Skeletal muscle cell (primary cell): ENCODE results near the gene DHTKD1.
A peak's percentile ranks its signal among the peaks of the same experiment; 100 is the strongest.

Experiments
- DNase-seq: peaks from one replicate; pipeline ENCODE4 v3.0.0-alpha.2; 2010; ENCODE audit warnings: low read depth
- H3K4me3 ChIP-seq: 2 replicates; pipeline ENCODE4 v1.5.1; 2011; ENCODE audit warnings: low read depth, mild to moderate bottlenecking, control low read depth, low read length, moderate library complexity

DHTKD1 gene

GRCh38 chr10:12068449-12069269 lies at the start of gene DHTKD1:
DHTKD1 (plus strand) TSS chr10:12068954; CDS start chr10:12069034, 80 bp downstream.
- DNase-seq = peak; percentile 91
- H3K4me3 ChIP-seq = peak within 1 kb of the TSS; percentile 87

GRCh38 chr10:12019283-12019971 lies 49.3 kb upstream of the DHTKD1 start:
- no peak overlapping the region for H3K4me3 ChIP-seq
- DNase-seq = no peak

GRCh38 chr10:12020574-12020973 lies 48.2 kb upstream of the DHTKD1 start:
- DNase-seq = no peak
- H3K4me3 ChIP-seq = no peak overlapping the region

GRCh38 chr10:12022580-12023257 lies 46.0 kb upstream of the DHTKD1 start:
- no peak for DNase-seq

GRCh38 chr10:12025591-12025990 lies 43.2 kb upstream of the DHTKD1 start:
- DNase-seq = no peak
- no peak overlapping the region for H3K4me3 ChIP-seq

More at GRCh38 chr10:12022580-12023257, 46.0 kb upstream of the DHTKD1 start:
- H3K4me3 ChIP-seq = no peak overlapping the region

GRCh38 chr10:12027539-12027938 lies 41.2 kb upstream of the DHTKD1 start:
- no peak overlapping the region for H3K4me3 ChIP-seq
- DNase-seq = no peak

- H3K4me3 ChIP-seq = no peak overlapping the region
- no peak for DNase-seq
Measured at GRCh38 chr10:12031404-12031803, 37.4 kb upstream of the DHTKD1 start.

- no peak for DNase-seq
Measured at GRCh38 chr10:12036073-12036655, 32.6 kb upstream of the DHTKD1 start.

GRCh38 chr10:12041766-12042408 lies 26.9 kb upstream of the DHTKD1 start:
- DNase-seq = no peak
- peak overlapping the region; percentile 98 for H3K4me3 ChIP-seq

More at GRCh38 chr10:12036073-12036655, 32.6 kb upstream of the DHTKD1 start:
- H3K4me3 ChIP-seq = no peak overlapping the region

- H3K4me3 ChIP-seq = peak overlapping the region; percentile 98
- DNase-seq = no peak
Measured at GRCh38 chr10:12042409-12042796, 26.4 kb upstream of the DHTKD1 start.

- peak within 1 kb of the TSS; percentile 98 for H3K4me3 ChIP-seq
- peak; percentile 96 for DNase-seq
Measured at GRCh38 chr10:12042797-12043651, 25.7 kb upstream of the DHTKD1 start, which contains the start of gene UPF2. UPF2 (minus strand) TSS chr10:12042809; CDS start chr10:12035423, 7,386 bp downstream.

- DNase-seq = no peak
Measured at GRCh38 chr10:12045596-12045995, 23.2 kb upstream of the DHTKD1 start.

GRCh38 chr10:12048547-12048946 lies 20.2 kb upstream of the DHTKD1 start:
- H3K4me3 ChIP-seq = no peak overlapping the region
- no peak for DNase-seq

More at GRCh38 chr10:12045596-12045995, 23.2 kb upstream of the DHTKD1 start:
- no peak overlapping the region for H3K4me3 ChIP-seq

GRCh38 chr10:12050528-12050927 lies 18.2 kb upstream of the DHTKD1 start:
- no peak for DNase-seq
- H3K4me3 ChIP-seq = no peak overlapping the region

GRCh38 chr10:12051241-12051640 lies 17.5 kb upstream of the DHTKD1 start:
- H3K4me3 ChIP-seq = no peak overlapping the region
- no peak for DNase-seq

- H3K4me3 ChIP-seq = no peak overlapping the region
- DNase-seq = no peak
Measured at GRCh38 chr10:12055732-12056131, 13.0 kb upstream of the DHTKD1 start.

- no peak for DNase-seq
Measured at GRCh38 chr10:12056748-12057147, 12.0 kb upstream of the DHTKD1 start.

GRCh38 chr10:12061124-12061523 lies 7.6 kb upstream of the DHTKD1 start:
- no peak for DNase-seq

More at GRCh38 chr10:12056748-12057147, 12.0 kb upstream of the DHTKD1 start:
- no peak overlapping the region for H3K4me3 ChIP-seq

More at GRCh38 chr10:12061124-12061523, 7.6 kb upstream of the DHTKD1 start:
- H3K4me3 ChIP-seq = no peak overlapping the region
